Stimulated activated effector memory CD8-positive, alpha-beta T cell treated with anti-CD3 and anti-CD28 coated beads, Interleukin-12 subunit alpha, Interleukin-12 subunit beta, amount 100 ng/mL, for 72 hours (primary cell): Measurements from ENCODE around the gene CLCF1.

Experiments used
- ATAC-seq: fragments of 150-1000 bp; cut with Tn5 transposase; 2 replicates; pipeline ENCODE4 v1.10.0; 2021
- DNase-seq, 2 donors: peaks; one replicate each; pipeline ENCODE4 v3.0.0; 2021 to 2022; ENCODE audit warnings: low spot score in 2 of 2
- H3K27ac Mint-ChIP-seq: one replicate; pipeline ENCODE4 v1.8.0; 2022; ENCODE audit warnings: mild to moderate bottlenecking, mixed read lengths
- H3K36me3 Mint-ChIP-seq: one replicate; pipeline ENCODE4 v1.8.0; 2022; ENCODE audit warnings: mild to moderate bottlenecking, mixed read lengths
- H3K4me1 Mint-ChIP-seq: one replicate; pipeline ENCODE4 v1.8.0; 2022; ENCODE audit warnings: mixed read lengths
- H3K4me3 Mint-ChIP-seq: one replicate; pipeline ENCODE4 v1.8.0; 2022; ENCODE audit warnings: mild to moderate bottlenecking, mixed read lengths
- H3K9me3 Mint-ChIP-seq: one replicate; pipeline ENCODE4 v1.8.0; 2022; ENCODE audit warnings: mixed read lengths

The CLCF1 gene

DNA sequence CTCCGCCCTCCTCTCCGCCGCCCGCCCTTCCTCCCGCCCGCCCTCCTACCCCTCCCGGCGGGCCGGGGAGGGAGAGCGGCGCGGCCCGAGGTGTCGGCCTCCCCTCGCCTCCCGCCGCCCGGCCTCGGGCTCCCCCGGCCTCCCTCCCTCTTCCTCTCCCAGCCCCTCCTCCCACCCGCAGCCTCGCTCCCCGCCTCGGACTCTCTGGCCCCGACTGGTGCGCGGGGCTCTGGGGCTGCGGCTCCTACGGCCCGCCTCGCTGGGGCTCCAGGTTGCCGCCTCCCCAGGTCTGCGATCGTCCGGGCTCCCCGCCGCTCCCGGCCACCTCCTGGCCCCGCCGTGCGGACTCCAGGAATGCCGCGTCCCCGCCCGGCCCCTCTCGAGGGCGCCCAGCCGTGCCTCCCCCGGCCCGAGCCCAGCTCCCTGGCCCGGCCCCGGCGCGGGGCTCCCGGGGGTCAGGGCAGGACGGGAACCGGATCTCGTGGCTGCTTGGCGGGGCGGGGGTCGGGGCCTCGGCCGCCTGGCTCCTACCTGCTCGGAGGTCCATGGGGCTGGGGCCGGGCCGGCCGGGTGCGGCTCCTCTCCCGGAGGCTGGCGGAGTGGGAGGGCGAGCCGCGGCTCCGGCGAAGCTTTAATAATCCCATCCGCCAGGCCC is at the start of gene CLCF1:
Gene CLCF1, minus strand, starts transcription at position 606 of the 655 bp plus-strand sequence. Its CDS starts 59 bp downstream, at position 547.
- peak within 1 kb of the TSS; percentile 91 for H3K27ac Mint-ChIP-seq
- H3K4me3 Mint-ChIP-seq: peak within 1 kb of the TSS; percentile 81
- peaks cover 25% of the 10 kb centered on the region for H3K36me3 Mint-ChIP-seq
- DNase-seq (peak in 1 of 2 donors; percentile 68), ATAC-seq (peak; percentile 17)
- H3K4me1 Mint-ChIP-seq: peaks cover 63% of the 10 kb centered on the region
- no peaks in the 10 kb centered on the region for H3K9me3 Mint-ChIP-seq

DNA sequence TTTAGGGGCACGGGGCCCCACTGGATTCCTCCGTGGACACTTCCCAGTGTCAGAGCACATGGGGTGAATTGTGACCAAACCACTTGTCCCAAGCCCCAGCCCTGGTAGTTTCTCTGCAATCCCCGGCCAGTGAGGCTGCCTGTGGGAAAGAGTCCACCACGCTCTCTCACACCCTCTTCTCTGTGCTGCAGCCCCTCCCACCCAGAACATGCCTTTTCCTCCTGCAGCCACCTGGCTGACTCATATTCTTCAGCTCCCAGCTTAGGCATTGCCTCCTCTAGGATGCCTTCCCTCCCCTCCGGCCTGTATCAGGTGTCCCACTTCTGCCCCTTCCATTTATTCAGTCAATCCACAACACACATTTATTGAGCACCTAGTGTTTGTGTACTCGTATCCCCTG is 49.5 kb upstream of the CLCF1 start:
- H3K27ac Mint-ChIP-seq: no peak overlapping the region
- peaks cover 25% of the 10 kb centered on the region for H3K36me3 Mint-ChIP-seq
- no peak for DNase-seq

DNA sequence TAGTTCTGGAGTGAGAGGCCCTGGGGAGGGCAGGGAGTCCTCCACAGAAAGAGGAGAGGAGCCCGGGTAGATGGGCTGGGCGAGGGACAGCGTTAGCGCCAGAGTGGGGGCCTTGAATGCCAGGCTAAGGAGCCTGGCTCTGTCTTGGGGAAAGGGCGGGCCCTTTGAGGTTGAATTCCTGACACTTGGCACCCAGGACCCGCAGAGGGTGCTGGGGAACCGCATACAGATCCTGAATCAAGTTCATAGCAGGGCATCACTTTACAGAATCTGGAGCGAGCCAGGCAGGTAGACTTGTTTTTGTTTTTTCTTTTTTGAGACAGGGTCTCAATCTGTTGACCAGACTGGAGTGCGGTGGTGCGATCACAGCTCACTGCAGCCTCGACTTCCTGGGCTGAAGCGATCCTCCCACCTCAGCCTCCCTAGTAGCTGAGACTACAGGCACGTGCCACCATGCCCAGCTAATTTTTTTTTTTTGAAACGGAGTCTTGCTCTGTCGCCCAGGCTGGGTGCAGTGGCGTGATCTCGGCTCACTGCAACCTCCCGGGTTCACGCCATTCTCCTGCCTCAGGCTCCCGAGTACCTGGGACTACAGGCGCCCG is 48.1 kb upstream of the CLCF1 start:
- Mint-ChIP-seq H3K27ac (peak overlapping the region; percentile 67), H3K9me3 (no peaks in the 10 kb centered on the region), H3K4me3 (peak overlapping the region; percentile 76), H3K36me3 (peaks cover 18% of the 10 kb centered on the region), H3K4me1 (peaks cover 71% of the 10 kb centered on the region)
- no peak for DNase-seq
- ATAC-seq: no peak

More for the DNA sequence above, 49.5 kb upstream of the CLCF1 start:
- Mint-ChIP-seq H3K4me1 (peaks cover 65% of the 10 kb centered on the region), H3K9me3 (no peaks in the 10 kb centered on the region), H3K4me3 (peak overlapping the region; percentile 29)
- no peak for ATAC-seq

DNA sequence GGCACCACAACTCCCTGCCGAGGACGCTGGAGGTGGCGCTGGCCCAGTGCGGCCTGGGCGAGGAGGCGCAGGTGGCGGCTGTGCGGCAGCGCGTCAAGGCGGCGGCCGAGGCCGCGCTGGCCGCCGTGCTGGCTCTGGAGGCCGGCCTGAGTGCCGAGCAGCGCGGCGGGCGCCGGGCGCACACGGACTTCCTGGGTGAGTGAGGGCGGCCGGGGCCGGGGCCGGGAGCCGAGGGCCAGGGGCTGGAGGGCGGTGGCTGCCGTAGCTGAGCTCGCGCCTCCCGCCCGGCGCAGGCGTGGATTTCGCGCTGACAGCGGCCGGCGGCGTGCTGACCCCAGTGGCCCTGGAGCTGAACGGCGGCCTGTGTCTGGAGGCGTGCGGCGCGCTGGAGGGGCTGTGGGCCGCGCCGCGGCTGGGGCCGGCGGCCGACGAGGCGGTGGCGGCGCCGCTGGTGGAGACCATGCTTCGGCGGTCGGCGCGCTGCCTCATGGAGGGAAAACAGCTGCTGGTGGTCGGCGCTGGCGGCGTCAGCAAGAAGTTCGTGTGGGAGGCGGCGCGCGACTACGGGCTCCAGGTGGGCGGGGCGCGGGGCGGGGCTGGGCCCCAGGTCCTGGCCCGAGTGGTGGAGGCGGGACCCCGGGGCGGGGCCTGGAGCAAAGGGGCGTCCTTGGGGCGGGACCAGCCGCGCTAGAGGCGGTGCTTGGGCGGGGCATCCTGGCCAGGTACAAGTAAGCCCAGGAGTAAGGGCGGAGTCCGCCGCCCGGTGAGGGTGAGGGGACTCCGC is 47.4 kb upstream of the CLCF1 start:
- peak; percentile 98 to 99 for DNase-seq
- H3K36me3 Mint-ChIP-seq: peaks cover 18% of the 10 kb centered on the region
- H3K4me3 Mint-ChIP-seq: peak overlapping the region; percentile 76
- ATAC-seq: peak; percentile 88
- peak overlapping the region; percentile 84 for H3K27ac Mint-ChIP-seq
- H3K4me1 Mint-ChIP-seq: peaks cover 71% of the 10 kb centered on the region
- H3K9me3 Mint-ChIP-seq: no peaks in the 10 kb centered on the region

DNA sequence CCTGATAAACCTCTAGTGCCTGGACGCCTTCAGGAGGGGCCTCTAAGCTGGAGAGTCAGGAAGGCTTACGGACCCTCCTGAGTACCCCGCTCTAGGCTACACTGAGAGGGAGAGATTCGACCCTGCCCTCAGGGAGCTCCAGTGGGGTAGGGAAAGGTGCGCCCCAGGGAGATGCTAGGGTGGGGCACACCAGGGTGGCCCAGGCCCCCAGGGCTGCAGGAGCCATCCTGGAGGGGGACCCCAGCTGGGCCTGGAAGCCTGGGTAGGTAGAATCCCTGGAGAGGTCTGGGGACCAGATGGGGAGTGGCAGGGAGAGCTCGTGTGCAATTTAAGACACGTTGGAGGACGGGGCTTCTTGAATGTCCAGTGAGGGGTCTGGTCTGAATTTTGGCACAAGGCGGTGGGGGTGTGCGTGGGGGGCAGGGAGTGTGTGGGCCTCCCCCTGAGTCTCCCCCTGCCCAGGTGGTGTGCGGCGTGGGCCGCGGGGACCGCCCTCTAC is 46.8 kb upstream of the CLCF1 start:
- H3K4me1 Mint-ChIP-seq: peaks cover 68% of the 10 kb centered on the region
- H3K36me3 Mint-ChIP-seq: peaks cover 18% of the 10 kb centered on the region
- DNase-seq: no peak
- peak overlapping the region; percentile 84 for H3K27ac Mint-ChIP-seq
- no peaks in the 10 kb centered on the region for H3K9me3 Mint-ChIP-seq
- H3K4me3 Mint-ChIP-seq: peak overlapping the region; percentile 76
- no peak for ATAC-seq

DNA sequence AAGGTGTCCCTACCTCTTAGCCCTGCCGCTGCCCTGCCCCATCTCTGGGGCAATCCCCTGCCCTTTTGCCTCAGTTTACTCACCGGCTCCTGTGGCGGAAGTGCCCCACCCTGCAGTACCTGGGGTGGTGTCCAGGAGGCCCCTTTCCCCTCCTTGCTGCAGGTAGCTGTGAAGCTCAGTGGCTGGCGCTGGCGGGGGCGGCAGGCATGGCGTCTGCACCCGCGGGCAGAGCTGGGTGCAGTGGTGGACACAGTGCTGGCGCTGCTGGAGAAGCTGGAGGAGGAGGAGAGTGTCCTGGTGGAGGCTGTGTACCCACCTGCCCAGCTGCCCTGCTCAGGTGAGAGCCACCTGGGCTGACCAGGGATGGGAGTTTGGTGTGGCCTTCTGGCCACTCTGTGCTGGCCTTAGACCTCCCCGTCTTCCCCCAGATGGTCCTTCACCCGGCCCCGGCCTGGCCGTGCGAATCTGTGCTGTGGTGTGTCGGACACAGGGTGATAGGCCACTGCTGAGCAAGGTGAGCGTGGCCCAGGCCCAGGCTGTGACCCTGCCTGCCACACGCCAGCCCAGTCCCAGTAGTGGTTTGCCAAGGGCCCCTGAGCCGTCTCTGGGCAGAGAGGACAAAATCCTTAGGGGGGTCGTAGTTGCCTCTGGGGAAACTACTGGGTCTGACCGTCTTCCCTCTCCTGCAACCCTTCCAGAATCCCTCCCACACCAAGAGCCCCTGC is 46.1 kb upstream of the CLCF1 start:
- peaks cover 66% of the 10 kb centered on the region for H3K4me1 Mint-ChIP-seq
- H3K36me3 Mint-ChIP-seq: peaks cover 12% of the 10 kb centered on the region
- H3K9me3 Mint-ChIP-seq: no peaks in the 10 kb centered on the region
- no peak for ATAC-seq
- peak overlapping the region; percentile 76 for H3K4me3 Mint-ChIP-seq
- peak overlapping the region; percentile 84 for H3K27ac Mint-ChIP-seq
- no peak for DNase-seq

DNA sequence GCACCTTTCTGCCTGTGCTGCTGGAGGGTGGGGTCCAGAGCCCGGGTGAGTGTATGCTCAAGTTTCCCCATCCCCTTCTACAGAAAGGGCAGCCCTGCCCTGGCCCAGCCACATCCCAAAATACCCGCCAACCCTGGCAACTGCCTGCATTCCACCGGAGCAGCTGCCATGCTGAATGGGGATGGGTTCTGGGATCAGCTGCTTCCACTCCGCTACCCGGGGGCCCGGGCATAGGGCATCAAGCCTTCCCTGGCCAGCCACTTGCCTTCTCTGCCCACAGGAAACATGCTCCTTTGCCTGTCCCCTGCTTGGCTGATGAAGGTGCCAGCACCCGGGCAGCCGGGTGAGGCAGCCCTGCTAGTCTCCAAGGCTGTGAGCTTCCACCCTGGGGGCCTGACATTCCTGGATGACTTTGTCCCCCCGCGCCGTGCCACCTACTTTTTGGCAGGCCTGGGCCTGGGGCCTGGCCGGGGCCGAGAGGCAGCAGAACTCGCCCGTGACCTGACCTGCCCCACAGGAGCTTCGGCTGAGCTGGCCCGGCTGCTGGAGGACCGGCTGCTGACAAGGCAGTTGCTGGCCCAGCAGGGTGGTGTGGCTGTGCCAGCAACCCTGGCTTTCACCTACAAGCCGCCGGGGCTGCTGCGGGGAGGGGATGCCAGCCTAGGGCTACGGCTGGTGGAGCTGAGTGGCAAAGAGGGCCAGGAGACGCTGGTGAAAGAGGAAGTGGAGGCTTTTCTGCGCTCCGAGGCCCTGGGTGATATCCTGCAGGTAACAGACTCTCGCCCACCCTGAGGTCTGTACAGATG is 45.3 kb upstream of the CLCF1 start:
- H3K9me3 Mint-ChIP-seq: no peaks in the 10 kb centered on the region
- H3K4me1 Mint-ChIP-seq: peaks cover 64% of the 10 kb centered on the region
- DNase-seq: no peak
- peak overlapping the region; percentile 76 for H3K4me3 Mint-ChIP-seq
- H3K36me3 Mint-ChIP-seq: peaks cover 14% of the 10 kb centered on the region
- peak overlapping the region; percentile 84 for H3K27ac Mint-ChIP-seq
- ATAC-seq: no peak

DNA sequence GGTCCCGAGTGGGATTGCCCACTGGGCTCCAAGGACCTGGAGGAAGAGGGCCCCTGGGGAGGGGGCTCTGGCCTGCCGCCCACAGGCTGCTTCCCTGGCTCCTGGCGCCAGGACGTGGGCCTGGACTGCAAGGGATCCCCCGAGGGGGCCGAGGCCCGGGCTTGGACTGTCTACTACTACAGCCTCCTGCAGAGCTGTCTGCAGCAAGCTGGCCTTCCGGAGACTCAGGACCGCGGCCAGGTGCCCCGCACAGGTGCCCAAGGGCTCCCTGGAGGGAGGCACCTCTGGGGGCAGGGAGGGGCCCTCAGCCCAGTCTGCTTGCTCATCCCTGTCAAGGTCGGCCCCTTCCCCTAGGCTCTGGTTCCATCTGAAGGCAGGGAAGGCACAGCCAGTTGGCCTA is 44.0 kb upstream of the CLCF1 start:
- Mint-ChIP-seq H3K9me3 (no peaks in the 10 kb centered on the region), H3K4me3 (peak overlapping the region; percentile 76), H3K27ac (no peak overlapping the region), H3K36me3 (peaks cover 22% of the 10 kb centered on the region), H3K4me1 (peaks cover 68% of the 10 kb centered on the region)
- DNase-seq: no peak
- no peak for ATAC-seq

DNA sequence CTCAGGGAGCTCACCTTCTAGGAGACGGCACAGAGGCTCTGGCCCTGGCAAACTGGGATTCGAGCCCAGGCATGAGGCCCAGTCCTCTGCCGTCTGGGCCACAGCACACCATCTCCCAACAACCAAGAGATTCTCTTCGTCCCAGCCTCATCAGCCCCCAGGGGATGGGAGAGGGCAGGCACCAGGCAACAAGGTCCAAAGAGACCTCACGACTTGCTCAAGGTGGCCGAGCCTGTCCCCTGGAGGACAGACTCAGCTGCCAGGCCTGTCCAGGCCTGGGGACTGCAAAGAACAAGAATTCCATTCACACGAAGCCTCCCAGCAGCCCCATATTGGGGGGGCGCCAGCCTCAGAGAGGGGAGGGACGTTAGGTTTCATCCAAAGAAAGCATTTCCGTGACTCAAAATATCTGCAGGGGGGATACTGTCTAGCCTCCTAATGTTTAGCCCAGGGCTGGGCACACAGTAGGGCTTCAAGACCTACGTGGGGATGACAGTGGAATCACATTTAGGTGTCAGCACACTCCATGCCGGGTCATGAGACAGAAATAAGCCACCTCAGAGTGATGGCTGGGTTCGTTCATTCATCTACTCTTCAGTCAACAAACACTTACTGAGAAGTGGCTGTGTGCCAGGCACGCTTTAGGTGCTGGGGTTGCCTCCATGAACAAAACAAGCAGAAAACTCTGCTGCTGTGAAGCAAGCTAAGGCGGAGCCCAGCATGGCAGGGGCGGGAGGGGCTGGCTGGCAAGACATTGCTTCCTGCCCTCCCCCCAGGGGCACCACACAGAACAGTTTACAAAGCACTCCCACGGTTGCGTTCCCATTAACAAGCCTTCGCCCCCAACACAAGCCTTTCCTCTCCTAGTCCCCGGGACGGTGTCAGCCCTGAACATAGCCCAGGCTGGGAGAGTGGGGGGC is 43.3 kb upstream of the CLCF1 start:
- H3K4me3 Mint-ChIP-seq: peak overlapping the region; percentile 76
- DNase-seq (peak in 1 of 2 donors; percentile 64), ATAC-seq (no peak)
- peaks cover 75% of the 10 kb centered on the region for H3K4me1 Mint-ChIP-seq
- no peaks in the 10 kb centered on the region for H3K9me3 Mint-ChIP-seq
- H3K27ac Mint-ChIP-seq: peak overlapping the region; percentile 91
- peaks cover 26% of the 10 kb centered on the region for H3K36me3 Mint-ChIP-seq

DNA sequence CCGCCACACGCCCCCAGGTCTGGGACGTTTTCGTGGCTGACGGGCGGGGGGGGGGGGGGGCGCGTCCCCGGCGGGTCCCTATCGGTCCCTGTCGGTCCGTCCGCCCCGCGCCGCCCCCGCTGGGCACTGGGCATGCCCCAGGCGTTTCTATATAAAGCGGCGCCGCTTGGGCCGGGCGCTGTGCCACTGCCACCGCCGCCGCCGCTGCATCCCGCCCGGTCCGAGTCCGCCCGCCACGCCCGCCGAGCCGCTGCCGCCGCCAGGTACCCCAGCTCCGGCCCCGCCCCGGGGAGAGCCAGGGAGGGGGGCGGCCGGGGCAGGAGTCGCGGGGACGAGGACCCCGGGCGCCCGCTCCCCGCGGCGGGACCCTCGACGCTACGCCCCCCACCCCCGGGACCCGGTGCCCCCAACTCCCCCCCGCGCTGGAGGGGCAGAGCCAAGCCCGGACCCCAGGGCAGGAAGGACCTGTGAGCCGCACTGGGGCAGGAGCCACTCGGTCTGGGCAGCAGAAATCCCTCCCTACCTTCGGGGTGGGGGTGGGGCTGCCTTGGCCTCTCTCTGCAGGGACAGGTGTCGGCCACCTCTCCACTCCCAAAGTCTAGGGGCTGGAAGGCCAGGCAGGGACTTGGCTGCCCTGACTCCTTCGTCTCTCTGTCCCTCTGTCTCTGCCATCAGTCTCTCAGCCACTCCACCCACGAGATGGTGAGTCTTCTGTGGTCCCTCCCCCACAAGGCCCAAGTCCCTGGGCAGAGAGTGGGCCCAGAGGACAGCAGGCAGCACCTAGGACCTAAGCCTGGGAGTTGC is 42.3 kb upstream of the CLCF1 start, which contains the start of gene CARNS1:
Gene CARNS1, plus strand, starts transcription at position 178 of the 804 bp plus-strand sequence. Its CDS starts 522 bp downstream, at position 700.
- H3K9me3 Mint-ChIP-seq: no peaks in the 10 kb centered on the region
- peak within 1 kb of the TSS; percentile 76 for H3K4me3 Mint-ChIP-seq
- peak within 1 kb of the TSS; percentile 91 for H3K27ac Mint-ChIP-seq
- ATAC-seq (peak; percentile 25), DNase-seq (no peak)
- H3K36me3 Mint-ChIP-seq: peaks cover 34% of the 10 kb centered on the region
- H3K4me1 Mint-ChIP-seq: peaks cover 79% of the 10 kb centered on the region

DNA sequence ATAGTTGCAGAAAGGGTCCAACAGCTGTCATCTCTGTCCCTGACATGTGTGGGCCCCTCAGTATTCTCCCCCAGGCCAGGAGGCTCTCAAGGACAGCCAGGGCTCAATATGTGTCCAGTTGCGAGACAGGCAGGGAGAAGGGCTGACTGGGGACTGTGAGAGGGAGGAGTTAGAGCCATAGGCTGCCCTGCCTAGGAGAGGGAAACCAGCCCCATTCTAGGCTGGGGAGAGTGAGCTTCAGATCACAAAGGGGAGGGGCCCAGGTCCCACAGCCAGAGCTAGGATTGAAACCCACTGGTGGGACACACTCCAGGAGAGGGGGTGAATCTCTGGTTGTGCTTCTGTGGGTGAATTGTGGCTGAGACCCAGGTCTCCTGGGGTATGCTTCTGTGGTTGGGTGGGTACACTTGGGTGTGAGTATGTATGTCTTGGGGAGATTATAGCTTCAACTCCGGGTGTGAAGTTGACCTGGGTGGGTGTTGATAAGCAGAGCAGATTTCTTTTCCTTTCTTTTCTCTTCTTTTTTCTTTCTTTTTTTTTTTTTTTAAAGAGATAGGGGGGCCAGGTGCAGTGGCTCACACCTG is 40.0 kb upstream of the CLCF1 start:
- ATAC-seq: no peak
- Mint-ChIP-seq H3K4me1 (peaks cover 81% of the 10 kb centered on the region), H3K9me3 (no peaks in the 10 kb centered on the region), H3K4me3 (peak overlapping the region; percentile 76), H3K27ac (peak overlapping the region; percentile 85), H3K36me3 (peaks cover 53% of the 10 kb centered on the region)
- DNase-seq: no peak

DNA sequence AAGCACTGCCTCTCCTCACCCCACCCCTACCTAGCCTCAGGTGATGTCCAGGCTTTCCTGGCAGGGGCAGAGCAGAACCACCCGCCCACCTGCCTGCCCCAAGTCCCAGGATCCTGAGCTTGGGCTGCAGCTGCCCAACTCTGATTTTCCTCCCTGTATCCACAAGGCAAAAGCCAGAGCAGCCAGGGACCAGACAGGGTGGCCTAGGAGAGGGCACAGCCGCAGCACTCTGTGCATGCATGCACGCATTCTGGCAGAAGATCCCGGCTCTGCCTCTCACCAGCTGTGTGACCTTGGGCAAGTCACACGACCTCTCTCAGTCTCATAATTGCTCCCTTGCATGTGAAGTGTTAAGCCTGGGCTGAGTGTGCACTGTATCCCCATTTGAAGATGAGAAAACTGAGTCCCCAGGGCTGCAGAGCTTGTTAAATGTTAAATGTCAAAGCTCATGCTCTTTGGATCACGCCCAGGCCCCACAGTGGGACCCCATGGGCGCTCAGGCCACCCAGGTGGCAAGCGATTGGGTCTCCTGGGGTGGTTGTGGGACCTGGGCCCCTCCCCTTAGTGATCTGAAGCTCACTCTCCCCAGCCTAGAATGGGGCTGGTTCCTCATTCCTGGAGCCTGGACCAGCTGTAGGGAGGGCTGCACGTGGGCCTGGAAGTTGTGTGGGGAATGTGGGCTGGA is 39.2 kb upstream of the CLCF1 start:
- no peak for DNase-seq
- H3K27ac Mint-ChIP-seq: peak overlapping the region; percentile 85

More for the DNA sequence above, 39.2 kb upstream of the CLCF1 start:
- ATAC-seq: no peak
- Mint-ChIP-seq H3K36me3 (peaks cover 60% of the 10 kb centered on the region), H3K4me3 (peak overlapping the region; percentile 76), H3K9me3 (no peaks in the 10 kb centered on the region), H3K4me1 (peaks cover 81% of the 10 kb centered on the region)
